Stimulated activated CD8-positive, alpha-beta memory T cell treated with anti-CD3 and anti-CD28 coated beads, Interleukin-15, amount 100 ng/mL, for 4 hours (primary cell): Measurements from ENCODE around the gene RPE.

Source experiments
- DNase-seq, 2 donors: peaks; one replicate each; pipeline ENCODE4 v3.0.0-alpha.2; 2020; ENCODE audit warnings: low read depth in 2 of 2

RPE gene

DNA sequence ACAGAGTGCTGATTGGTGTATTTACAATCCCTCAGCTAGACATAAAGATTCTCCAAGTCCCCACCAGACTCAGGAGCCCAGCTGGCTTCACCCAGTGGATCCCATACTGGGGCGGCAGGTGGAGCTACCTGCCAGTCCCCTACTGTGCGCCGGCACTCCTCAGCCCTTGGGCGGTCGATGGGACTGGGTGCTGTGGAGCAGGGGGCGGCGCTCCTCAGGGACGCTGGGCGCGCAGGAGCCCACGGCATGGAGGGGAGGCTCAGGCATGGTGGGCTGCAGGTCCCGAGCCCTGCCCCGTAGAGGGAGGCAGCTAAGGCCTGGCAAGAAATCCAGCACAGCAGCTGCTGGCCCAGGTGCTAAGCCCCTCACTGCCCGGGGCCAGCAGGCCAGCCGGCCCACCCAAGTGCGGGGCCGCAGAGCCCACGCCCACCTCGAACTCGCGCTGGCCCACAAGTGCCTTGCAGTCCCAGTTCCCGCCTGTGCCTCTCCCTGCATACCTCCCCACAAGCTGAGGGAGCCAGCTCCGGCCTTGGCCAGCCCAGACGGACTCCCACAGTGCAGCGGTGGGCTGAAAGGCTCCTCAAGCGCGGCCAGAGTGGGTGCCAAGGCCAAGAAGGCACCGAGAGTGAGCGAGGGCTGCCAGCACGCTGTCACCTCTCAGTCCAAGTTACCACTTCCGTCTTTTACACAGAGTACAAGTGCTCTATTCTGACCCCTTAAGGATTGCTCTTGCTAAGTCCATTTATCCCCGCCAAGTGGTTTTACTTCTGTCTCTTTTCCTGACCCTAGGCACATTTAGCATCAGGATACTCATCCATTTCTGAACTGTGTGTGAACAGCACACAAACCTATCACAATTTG lies 1.7 kb upstream of the RPE start:
- no peak for DNase-seq

DNA sequence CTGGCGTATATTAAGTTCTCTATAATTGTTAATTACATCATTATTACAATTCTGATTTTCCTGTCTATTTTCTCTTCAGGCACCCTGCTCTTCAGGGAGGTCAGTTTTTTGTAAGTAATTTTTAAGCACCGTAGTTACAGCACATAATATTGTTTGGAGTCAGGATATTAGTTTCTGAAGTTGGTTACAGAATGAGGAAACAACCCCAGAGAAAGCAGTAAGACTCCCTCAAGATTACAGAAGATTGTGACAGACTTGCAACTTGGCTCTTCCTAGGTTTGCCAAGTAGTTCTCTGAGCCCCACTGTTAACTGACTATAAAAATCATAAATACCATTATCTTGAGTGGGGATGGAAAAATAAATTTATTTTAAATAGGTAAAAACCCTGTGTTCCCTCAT lies 921 bp downstream of the RPE start:
- no peak for DNase-seq

DNA sequence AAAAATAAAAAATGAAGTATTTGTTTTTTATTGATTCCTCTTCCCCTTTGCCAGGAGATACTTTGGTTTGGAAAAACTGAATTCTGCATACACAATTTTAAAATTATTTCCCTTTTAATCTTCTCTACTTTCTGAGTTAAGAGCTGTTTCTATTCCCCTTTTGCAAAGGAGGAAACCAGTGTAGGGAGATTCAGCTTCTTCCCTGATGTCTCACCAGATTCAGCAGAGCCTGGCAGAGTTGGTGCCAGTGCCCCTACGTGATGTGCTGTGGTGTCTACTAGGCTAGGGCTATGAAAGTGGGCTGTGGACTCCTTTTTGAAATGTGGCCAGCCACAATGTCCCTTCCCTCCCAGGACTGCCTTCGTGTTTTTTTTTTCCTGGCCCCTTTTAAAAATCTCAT lies 2.4 kb downstream of the RPE start:
- DNase-seq = no peak

DNA sequence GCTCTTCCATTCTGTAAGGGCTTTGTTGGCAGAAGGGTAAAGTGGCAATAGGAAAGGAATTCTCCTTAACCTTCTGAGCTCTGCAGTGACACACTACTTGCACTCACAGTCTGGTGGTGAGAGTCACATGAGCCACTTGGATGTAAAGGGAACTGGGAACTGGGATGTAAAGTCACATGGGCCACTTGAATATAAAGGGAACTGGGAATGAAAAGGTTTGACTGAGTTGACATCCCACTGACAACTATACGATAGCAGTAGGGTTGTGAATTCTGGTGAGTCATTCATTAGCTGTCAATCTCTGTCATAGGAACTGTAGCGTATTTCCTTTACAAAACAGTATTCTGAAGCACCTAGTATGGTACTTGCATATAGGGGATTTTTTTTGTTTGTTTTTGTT lies 5.5 kb downstream of the RPE start:
- DNase-seq = no peak

DNA sequence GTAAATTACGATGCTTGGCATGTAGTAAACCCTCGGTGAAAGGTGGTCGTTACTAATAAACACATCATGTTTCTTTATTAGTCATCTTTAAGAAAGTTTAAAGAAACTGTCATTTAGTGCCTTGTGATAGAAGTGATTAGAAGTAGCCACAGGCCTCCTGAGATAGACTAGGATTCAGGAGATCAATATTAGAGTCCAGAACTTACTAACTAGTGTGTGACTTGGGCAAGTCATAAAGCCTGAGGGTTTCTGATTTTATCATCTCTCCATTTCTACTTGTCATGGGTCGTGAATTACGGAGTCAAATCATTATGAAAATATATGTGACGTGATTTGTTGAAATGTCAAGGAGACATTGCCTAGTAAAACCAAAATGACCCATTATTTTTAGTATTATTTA lies 6.7 kb downstream of the RPE start:
- DNase-seq = no peak

DNA sequence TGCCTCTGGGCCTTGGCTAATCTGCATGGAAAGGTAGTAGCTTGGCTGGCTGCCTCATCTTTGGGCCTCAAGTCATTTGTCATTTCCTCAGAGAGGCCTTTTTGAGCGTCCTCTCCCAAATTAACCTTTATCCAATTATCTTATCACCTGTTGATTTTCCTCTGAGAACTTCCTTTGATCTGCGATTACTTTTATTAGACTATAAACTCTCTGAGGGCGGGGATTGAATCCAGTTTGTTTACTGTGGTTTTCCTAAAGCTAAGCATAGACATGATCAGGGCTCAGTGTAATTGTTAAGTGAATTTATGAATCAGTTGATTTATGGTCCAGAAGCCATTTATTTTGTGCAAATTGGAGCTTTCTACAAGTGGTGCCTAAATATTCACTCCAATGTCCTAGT lies 7.5 kb downstream of the RPE start:
- no peak for DNase-seq

DNA sequence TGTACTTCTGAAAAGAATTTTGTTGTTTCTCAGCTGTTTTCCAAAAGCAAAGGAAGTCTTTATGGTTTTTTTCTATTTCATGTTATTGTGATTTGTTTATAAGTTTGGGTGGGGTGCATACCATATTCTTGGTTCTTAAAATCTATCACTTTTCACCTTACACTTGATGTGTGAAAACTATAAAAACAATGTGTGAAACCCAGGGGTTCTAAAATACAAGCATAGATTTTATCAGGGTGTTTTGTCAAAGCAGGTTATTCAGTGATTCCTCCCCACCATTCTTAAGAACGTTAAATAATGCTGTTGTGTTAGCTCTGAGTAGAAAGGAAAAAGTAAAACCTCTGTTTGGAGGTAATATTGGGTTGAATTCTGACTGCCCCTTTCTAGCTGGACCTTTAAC lies 17.7 kb downstream of the RPE start:
- no peak for DNase-seq

DNA sequence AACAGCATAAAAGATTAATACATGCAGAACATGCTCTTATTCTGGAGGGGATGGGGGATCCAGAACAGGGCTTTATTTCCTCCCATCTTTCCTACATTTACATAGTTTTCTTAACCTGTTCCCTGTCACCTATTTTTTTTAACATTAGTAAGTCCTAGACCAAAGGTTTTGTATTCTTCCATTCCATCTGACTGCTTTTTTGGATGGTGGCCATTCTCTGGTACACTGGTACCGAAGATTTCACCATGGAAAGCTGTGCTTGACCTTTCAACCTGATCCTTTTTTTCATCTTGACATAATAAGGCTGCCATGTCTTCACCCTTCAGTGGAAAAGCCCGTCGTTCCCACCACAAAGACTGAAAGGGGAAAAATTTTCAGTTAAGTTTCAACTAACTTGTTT lies 20.4 kb downstream of the RPE start:
- DNase-seq = no peak

DNA sequence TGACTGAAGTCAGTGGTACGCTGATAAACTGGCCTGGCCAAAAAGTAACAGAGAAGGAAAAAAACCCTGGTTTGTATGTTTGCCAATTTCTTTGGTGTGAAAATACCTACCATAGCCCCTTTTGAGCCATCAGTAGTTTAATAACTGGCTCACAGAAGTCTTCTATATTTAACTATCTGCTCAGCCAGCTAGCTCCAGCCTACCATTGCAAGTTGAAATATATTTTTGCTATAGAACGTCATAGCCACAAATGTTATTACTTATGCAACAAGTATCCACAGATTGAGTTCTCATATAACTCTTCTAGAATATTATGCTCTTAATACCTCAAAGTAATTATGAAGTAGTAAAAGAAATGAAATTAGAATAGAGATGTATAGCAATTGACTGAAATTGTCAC lies 25.2 kb downstream of the RPE start:
- no peak for DNase-seq

DNA sequence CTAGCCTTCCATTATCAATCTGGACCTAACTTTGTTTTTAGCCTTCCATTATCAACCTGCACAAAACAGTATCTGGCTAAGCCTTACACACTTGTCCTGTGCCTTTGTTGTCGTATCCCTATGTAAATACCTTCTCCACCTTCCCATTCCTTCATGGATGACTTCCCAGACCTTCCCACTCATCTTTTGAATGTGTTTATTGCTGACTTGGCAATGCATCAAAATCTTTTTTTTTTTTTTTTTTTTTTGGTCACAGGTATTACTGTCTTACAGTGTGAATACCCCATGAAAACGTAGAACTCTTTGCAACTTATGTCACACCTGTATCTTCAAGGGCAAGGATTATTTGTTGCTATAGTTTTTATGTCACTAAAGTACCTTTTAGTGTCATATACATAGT lies 25.7 kb downstream of the RPE start:
- no peak for DNase-seq

DNA sequence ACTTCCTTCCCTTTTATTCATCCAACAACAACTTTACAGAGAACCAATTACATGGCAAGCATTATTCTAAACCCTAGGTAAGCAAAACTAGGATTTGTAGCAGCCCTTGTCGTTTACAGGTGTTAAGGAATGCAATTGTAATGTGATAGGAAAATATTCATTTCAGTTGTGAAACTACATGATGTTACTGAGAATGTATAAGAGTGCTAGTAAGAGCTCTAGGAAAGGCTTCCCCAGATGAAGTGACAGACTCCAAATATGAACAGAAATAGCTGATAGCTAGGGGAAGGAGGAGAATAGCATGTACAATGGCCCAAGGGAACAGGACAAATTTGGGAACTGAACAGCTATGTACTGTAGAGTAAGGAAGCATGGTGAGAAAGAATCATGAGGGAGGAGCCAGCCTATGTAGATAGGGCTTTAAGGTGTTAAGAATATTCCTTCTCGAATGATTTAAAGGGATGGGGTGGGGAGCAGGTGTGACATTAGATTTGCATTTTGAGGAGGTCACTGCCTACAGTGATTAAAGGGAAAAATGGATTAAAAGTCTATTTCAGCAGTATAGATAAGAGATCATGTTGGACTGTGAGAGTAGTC lies 31.7 kb downstream of the RPE start:
- no peak for DNase-seq

DNA sequence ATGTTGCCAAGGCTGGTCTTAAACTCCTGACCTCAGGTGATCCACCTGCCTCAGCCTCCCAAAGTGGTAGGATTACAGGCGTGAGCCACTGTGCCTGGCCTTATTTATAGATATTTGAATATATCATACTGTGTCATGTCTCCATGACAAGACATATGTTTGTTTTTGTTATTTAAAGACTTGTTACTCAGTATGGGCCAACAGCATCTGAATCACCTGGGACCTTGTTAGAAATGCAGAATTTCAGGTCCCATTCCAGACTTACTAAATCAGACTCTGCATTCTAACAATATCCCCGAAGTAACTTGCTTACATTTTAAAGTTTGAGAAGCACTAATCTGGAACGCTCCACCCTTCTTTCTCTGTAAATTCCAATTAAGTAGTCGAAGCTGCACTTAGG lies 33.2 kb downstream of the RPE start:
- DNase-seq = no peak

DNA sequence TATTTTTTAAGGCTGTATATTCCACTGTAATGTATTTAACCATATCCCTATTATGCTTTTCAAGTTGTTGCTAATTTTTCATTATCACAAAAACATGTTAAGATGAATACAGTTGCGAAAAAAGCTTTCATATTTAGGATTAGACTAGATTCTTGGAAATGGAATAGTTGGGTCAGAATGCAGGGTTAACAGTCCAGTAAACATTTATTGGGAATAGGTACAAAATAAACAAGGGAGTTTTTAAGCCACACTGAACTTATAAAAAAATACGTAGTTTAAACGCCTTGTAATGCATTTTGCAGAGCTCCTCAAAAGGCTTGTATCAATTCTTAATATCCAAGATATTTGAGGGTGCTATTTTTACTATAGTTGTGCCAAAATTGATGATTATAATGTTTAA lies 35.6 kb downstream of the RPE start:
- DNase-seq = no peak

DNA sequence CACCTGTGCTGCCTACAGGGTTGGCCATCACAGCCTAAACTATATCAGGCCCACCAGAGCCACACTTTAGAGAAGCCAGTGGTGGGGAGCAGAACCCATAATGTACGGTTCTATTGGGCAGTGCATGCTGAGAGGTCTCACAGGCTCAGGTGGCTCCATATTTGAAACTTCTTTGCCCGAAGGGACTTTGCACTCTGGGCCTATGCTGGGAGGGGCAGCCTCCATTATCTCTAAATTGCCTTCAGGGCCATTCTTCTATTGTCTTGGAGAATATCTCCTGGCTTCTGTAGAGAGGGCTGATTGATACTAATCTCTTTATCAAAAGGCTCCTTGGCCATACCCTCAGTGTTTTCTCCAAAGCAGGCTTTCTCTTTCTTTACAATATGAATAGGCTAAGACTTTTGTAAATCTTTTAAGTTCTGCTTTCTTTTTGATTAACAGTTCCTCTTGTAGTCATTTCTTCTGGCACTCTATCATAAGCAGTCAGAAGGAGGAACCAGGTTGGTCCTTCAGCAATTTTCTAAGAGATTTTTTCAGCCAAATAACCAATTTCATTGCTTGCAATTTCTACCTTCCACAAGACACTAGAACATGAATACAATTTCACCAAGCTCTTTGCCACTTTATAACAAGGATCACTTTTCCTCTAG lies 44.5 kb downstream of the RPE start:
- DNase-seq = no peak

DNA sequence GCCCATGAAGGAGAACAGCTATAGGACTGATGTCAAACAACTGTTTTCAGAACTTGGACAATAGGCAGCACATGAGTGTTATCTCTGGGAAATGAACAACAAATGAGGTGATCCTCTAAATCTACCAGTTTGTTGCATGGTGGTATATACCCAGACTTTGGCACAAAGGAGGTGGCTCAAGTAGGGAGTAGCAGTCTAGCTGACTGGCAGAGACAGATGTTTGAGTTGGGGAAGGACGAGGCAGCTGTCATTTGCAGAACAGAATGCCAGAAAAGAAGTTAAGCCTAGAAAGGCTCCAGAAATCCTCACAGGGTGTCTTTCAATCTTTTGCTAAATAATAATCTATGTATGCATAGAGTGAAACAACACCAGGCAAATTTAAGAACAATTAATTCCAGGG lies 47.4 kb downstream of the RPE start:
- DNase-seq = no peak

DNA sequence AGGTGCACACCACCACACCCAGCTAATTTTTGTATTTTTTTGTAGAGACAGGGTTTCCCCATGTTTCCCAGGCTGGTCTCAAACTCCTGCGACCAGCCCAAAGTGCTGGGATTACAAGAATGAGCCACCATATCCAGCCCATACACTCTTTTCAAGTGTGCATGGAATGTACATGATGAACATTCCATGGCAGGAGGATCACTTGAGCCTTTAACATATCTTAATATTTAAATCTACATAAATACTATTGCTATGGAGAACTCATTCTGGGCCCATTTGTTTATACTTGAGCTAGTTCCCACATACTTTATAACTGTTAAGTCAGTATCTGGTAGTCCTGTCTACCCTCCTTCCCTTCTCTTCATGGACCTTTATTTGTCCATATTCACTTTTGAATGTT lies 48.4 kb downstream of the RPE start:
- no peak for DNase-seq

DNA sequence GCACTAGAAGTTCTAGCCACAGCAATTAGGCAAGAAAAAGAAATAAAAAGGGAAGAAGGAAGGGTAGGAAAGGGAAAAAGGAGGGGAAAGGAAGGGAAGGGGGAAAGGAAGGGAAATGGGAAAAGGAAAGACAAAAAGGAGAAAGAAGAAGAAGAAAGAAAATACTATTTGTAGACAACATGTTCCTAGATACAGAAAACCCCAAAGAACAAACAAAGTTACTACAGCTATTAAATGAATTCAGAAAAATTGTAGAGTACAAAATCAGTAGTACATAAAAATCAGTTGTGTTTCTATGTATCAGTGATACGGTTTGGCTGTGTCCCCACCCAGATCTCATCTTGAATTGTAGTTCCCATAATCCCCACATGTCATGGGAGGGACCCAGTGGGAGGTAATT lies 52.3 kb downstream of the RPE start:
- no peak for DNase-seq

DNA sequence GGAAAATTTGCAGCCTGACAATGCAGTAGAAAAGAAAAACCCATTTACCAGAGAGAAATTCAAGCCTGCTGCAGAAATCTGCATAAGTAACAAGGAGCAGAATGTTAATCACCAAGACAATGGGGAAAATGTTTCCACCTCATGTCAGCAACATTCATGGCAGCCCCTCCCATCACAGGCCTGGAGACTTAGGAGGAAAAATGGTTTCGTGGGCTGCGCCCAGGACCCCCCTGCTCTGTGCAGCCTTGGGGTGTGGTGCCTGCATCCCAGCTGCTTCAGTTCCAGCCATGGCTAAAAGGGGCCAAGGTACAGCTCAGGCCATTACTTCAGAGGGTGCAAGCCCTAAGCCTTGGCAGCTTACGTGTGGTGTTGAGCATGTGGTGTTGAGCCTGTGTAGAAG lies 53.4 kb downstream of the RPE start:
- no peak for DNase-seq

DNA sequence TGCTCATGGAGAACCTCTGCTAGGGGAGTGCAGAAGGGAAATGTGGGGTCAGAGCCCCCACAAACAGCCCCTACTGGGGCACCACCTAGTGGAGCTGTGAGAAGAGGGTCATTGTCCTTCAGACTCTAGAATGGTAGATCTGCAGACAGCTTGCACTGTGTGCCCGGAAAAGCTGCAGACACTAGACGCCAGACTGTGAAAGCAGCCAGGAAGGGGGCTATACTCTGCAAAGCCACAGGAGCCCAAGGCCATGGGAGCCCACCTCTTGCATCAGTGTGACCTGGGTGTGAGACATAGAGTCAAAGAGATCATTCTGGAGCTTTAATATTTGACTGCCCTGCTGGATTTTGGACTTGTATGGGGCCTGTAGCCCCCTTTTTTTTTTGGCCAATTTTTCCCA lies 60.9 kb downstream of the RPE start:
- DNase-seq = no peak
